Keratinocyte (primary cell): ENCODE data around the gene SLC20A1.

Experiments
- EZH2 ChIP-seq: IDR thresholded peaks from one replicate; pipeline ENCODE4 v1.6.1; 2012; ENCODE audit warnings: inconsistent platforms, mild to moderate bottlenecking, low read length, moderate library complexity
- TF ChIP-seq, protein P1 (sequence below), 3 experiments: IDR thresholded peaks in 1 of 3; conservative IDR thresholded peaks in 1 of 3; optimal IDR thresholded peaks in 1 of 3; 2 replicates in 2 of 3; 3 replicates in 1 of 3; pipeline versions ENCODE3 to v1.5.1; 2011; ENCODE audit warnings: low read length in 3 of 3, mild to moderate bottlenecking in 3 of 3, moderate library complexity in 2 of 3, control low read depth in 1 of 3, inconsistent platforms in 1 of 3; ENCODE audit not compliant: insufficient read depth in 2 of 3; ENCODE audit errors: extremely low read depth in 1 of 3

GRCh38 chr2:112692918-112693317, 47.2 kb downstream of the SLC20A1 start:
- TF ChIP-seq, protein P1, sequence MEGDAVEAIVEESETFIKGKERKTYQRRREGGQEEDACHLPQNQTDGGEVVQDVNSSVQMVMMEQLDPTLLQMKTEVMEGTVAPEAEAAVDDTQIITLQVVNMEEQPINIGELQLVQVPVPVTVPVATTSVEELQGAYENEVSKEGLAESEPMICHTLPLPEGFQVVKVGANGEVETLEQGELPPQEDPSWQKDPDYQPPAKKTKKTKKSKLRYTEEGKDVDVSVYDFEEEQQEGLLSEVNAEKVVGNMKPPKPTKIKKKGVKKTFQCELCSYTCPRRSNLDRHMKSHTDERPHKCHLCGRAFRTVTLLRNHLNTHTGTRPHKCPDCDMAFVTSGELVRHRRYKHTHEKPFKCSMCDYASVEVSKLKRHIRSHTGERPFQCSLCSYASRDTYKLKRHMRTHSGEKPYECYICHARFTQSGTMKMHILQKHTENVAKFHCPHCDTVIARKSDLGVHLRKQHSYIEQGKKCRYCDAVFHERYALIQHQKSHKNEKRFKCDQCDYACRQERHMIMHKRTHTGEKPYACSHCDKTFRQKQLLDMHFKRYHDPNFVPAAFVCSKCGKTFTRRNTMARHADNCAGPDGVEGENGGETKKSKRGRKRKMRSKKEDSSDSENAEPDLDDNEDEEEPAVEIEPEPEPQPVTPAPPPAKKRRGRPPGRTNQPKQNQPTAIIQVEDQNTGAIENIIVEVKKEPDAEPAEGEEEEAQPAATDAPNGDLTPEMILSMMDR (optimal IDR thresholded peaks at IDR 0.05 in 1 of 3, IDR thresholded peaks at IDR 0.05 in 1 of 3, conservative IDR thresholded peaks at IDR 0.05 in 1 of 3; ENCODE audit: extremely low read depth in 1 of 3, insufficient read depth in 2 of 3, low read length in 3 of 3): no peak
- TF ChIP-seq EZH2: no peak
